ENCODE results near the gene MYZAP. TPM values are rescaled to one million over a fixed set of nuclear protein-coding genes. Genes with fewer than 3 reads are reported as not detected.

Gene MYZAP
- total and polyA plus RNA-seq, 9 of the 15 experiments (the other 6 are each of a cell fraction or from before 2014, with no cell fraction given) = 0.03 TPM; not detected in 8

Other genes with a start within 250 kb of the MYZAP start
- gene CGNL1, start 215.4 kb upstream of the MYZAP start, total RNA-seq (2014; rRNA removed) = not detected in 2 replicates
- not detected in 2 replicates for gene CGNL1, start 215.4 kb upstream of the MYZAP start, total RNA-seq (2014; rRNA removed; fragmentation: Illumina TruSeq; extraction: Trizol)
- not detected in 2 replicates for gene CGNL1, start 215.4 kb upstream of the MYZAP start, total RNA-seq (2015; rRNA removed; fragmentation: Illumina TruSeq; extraction: Trizol)
- 0.07 and 0.18 TPM in 2 replicates for gene CGNL1, start 215.4 kb upstream of the MYZAP start, total RNA-seq (2021)
- gene CGNL1, start 215.4 kb upstream of the MYZAP start, polyA plus RNA-seq (2011; rRNA removed) = not detected in 2 replicates
- 0.01 TPM in 1 of 2 replicates, not detected in the other for gene CGNL1, start 215.4 kb upstream of the MYZAP start, polyA plus RNA-seq (2014; fragmentation: Illumina TruSeq; extraction: Trizol)
- gene CGNL1, start 215.4 kb upstream of the MYZAP start, polyA plus RNA-seq (2014; fragmentation: Nextera tagmentation; extraction: Ambion mirVana) = not detected
- gene CGNL1, start 215.4 kb upstream of the MYZAP start, polyA plus RNA-seq (2014; rRNA removed) = not detected in 2 replicates
- 316 and 1,050 TPM in 2 replicates for gene POLR2M, start 114.8 kb downstream of the MYZAP start, total RNA-seq (2014; rRNA removed)
- gene POLR2M, start 114.8 kb downstream of the MYZAP start, total RNA-seq (2014; rRNA removed; fragmentation: Illumina TruSeq; extraction: Trizol) = 43.0 and 52.0 TPM in 2 replicates
- 32.9 and 34.6 TPM in 2 replicates for gene POLR2M, start 114.8 kb downstream of the MYZAP start, total RNA-seq (2015; rRNA removed; fragmentation: Illumina TruSeq; extraction: Trizol)
- 66.9 and 77.6 TPM in 2 replicates for gene POLR2M, start 114.8 kb downstream of the MYZAP start, total RNA-seq (2021)
- gene POLR2M, start 114.8 kb downstream of the MYZAP start, polyA plus RNA-seq (2011; rRNA removed) = 58.3 and 73.7 TPM in 2 replicates
- gene POLR2M, start 114.8 kb downstream of the MYZAP start, polyA plus RNA-seq (2014; fragmentation: Illumina TruSeq; extraction: Trizol) = 38.2 and 47.6 TPM in 2 replicates
- gene POLR2M, start 114.8 kb downstream of the MYZAP start, polyA plus RNA-seq (2014; fragmentation: Nextera tagmentation; extraction: Ambion mirVana) = 10 to 100 TPM in 1 of 2 experiments, 1 to 10 TPM in 1; 9.2 to 10.6 TPM
- 370 and 537 TPM in 2 replicates for gene POLR2M, start 114.8 kb downstream of the MYZAP start, polyA plus RNA-seq (2014; rRNA removed)